COR-L47 (cell line): ENCODE data around the gene SYNJ2.

ENCODE experiments used
- DNase-seq: peaks from one replicate; lab custom pipeline; 2025; lab: John Stamatoyannopoulos, UW

The SYNJ2 gene

GRCh38 chr6:157978021-157978783 is 3.5 kb upstream of the SYNJ2 start:
- no peak for DNase-seq

GRCh38 chr6:157980288-157981131 is 1.2 kb upstream of the SYNJ2 start:
- no peak for DNase-seq

GRCh38 chr6:157981132-157981394 is 600 bp upstream of the SYNJ2 start:
- DNase-seq: no peak

- no peak for DNase-seq
These were observed 469 bp downstream of the SYNJ2 start for GRCh38 chr6:157982102-157982562.

- DNase-seq: no peak
These were observed 1.1 kb downstream of the SYNJ2 start for GRCh38 chr6:157982563-157983405.

GRCh38 chr6:157983406-157984119 is 1.9 kb downstream of the SYNJ2 start:
- DNase-seq: no peak

- no peak for DNase-seq
These were observed 2.5 kb downstream of the SYNJ2 start for GRCh38 chr6:157984128-157984527.

- DNase-seq: no peak
These were observed 3.1 kb downstream of the SYNJ2 start for GRCh38 chr6:157984686-157985225.

- DNase-seq: peak; percentile 18
These were observed 3.9 kb downstream of the SYNJ2 start for GRCh38 chr6:157985378-157986155.

GRCh38 chr6:157987788-157988699 is 6.4 kb downstream of the SYNJ2 start:
- no peak for DNase-seq

- no peak for DNase-seq
These were observed 7.0 kb downstream of the SYNJ2 start for GRCh38 chr6:157988700-157989063.

GRCh38 chr6:157989541-157990289 is 8.1 kb downstream of the SYNJ2 start:
- peak; percentile 31 for DNase-seq

GRCh38 chr6:157990321-157991066 is 8.8 kb downstream of the SYNJ2 start:
- no peak for DNase-seq

- DNase-seq: no peak
These were observed 9.4 kb downstream of the SYNJ2 start for GRCh38 chr6:157991067-157991432.

GRCh38 chr6:157993076-157993475 is 11.4 kb downstream of the SYNJ2 start:
- no peak for DNase-seq

GRCh38 chr6:157994125-157994795 is 12.6 kb downstream of the SYNJ2 start:
- no peak for DNase-seq

- no peak for DNase-seq
These were observed 13.8 kb downstream of the SYNJ2 start for GRCh38 chr6:157995458-157995857.

- DNase-seq: no peak
These were observed 14.6 kb downstream of the SYNJ2 start for GRCh38 chr6:157996201-157996712.
